CD4-positive, alpha-beta T cell treated with Interleukin-10 for 1 hour (primary cell): Measurements from ENCODE around the gene TIAM1.
"Not testable (repeated sequence)": the region's sequence is repeated elsewhere in the genome, so short reads cannot be mapped to it uniquely, and the experiment has no call there.

Experiments
- DNase-seq: peaks from one replicate; pipeline ENCODE4 v3.0.0-alpha.2; 2020

TIAM1 gene

DNA sequence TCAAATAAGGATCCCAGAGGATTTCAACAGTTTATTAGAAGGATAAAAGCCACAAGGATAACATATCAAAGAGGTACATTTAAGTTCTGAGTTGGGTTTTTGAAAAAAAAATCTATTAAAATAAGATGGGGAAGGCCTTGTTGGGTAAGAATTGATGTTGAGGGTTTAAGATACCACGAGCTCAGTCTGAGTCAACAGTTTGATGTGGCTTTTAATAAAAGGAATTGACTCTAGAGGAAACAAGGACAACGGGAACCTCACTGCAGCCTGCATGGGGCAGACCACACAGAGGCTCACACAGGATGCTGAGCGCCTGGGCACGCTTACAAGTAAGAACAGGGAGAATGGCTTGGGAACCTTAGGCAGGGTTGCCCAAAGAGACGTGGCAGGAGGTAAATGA, 107.5 kb downstream of the TIAM1 start:
- DNase-seq = no peak

DNA sequence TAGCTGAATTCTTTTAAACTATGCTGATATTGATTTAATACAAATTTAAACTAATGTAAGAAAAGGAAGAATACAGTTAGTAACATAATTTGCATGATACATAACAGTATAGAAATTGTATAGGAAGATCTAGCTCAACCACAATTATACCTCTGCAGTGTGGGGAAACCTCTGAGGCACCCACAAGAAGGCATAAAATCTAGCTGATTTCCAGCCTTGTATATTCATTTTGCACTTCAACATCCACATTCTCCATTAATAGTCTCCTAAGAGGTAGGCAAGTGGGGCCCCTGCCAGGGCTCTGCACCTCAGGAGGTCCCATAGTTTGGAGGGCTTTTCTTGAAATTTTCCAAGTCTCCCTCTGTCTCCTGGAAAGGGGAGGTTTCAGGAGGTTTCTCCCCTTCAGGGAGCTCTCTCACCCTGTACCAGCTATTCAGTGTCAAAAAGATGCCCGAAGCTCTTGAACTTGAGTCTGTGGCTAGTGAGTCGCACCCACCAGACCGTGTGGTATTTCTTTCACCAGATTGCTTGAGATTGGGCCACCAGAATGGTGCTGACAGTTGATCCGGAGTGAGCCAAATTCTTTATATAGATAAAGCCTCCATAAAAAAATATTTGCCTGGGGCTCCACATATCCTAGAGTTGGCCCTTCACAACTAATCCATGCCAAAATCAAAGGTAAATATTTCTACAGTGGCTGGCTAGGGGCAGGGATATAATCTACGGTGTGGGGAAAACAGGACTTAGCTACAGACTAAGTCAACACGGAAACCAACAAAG, 108.2 kb downstream of the TIAM1 start:
- DNase-seq = no peak

DNA sequence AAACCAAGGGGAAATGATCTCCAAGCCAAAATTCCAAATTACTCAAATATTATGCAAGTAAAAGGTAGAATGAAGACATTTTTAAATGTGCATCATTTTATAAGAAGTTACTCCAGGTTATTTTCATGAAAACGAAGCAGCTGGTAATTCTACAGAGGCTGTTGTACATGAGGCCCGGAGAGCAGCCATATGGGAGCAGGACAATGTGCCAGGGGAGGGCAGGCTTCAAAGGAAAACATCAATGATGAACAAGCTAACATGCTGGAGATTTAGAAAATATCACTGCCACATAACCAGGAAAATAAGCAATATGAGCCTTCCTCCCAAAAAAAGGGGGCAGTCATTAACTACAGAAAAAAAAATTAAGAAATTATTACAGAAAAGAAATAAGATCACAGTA, 109.1 kb downstream of the TIAM1 start:
- no peak for DNase-seq

DNA sequence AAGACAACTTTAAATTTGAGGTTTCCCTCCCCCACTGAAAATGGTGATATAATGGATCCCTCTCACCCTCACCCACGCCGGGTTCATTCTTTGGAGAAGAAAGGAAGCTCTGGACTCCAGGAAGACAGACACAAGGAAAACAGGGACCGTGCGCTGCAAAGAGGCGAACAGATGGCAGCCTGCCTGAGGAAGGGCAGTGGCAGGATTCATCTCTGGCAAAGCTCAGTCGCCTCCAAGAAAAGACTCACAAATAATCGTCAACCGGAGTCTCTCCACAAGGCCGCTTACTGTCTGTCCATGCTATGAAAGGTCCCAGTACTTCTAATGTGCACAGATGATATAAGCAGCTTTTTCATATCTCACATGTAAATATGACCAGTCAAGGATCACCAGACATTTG, 110.3 kb downstream of the TIAM1 start:
- DNase-seq = no peak

- DNase-seq = no peak
Measured at GRCh38 chr21:31232344-31232743, 111.7 kb downstream of the TIAM1 start.

- no peak for DNase-seq
Measured at GRCh38 chr21:31230937-31231336, 113.1 kb downstream of the TIAM1 start.

DNA sequence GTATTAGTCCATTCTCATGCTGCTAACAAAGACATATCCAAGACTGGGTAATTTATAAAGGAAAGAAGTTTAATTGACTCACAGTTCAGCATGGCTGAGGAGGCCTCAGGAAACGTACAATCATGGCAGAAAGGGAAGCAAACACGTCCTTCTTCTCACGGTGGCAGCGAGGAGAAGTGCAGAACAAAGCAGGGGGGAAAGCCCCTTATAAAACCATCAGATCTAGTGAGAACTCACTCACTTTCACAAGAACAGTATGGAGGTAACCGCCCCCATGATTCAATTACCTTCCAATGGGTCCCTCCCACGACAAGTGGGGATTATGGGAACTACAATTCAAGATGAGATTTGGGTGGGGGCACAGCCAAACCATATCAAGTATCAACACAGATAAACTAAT, 115.3 kb downstream of the TIAM1 start:
- DNase-seq = not testable (repeated sequence)

GRCh38 chr21:31225713-31226112, 118.3 kb downstream of the TIAM1 start:
- no peak for DNase-seq

DNA sequence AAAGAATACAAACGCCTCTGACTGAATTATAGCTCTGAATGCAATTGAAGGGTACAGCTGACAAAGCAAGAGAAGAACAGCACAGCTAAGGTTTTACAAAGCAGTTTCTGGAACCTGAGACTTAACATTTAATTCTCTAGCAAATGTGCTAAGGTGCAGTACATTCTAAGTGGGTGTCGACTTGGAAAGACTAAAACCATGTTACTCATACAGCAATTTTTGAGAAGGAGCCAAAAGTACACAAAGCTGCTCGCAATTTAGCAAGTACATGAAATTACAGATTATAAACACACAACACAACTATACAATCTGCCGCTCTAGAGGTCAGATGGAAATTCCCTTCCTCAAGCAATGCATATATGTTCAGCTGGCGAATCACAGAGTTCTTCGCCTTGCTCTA, 121.9 kb downstream of the TIAM1 start:
- DNase-seq = no peak

DNA sequence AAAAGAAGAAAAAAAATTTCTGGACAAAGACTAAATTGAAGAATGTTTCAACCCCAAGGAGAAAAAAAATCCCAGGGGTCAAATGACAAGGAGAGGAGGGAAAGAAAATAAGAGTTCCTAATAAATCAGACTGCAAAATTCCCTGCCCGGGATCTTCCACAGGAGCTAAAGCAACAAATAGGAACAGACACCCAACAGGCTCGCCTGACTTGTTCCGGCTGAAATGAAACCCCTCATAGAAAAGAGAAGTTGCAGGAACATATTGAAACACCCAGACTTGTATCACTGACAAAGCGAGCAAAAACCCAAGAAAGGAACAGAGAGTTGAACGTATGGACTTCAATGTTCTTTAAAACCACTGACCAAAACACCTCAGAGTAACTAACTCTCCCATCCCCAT, 123.0 kb downstream of the TIAM1 start:
- no peak for DNase-seq

- DNase-seq = no peak
Measured at GRCh38 chr21:31220575-31220974, 123.5 kb downstream of the TIAM1 start.

DNA sequence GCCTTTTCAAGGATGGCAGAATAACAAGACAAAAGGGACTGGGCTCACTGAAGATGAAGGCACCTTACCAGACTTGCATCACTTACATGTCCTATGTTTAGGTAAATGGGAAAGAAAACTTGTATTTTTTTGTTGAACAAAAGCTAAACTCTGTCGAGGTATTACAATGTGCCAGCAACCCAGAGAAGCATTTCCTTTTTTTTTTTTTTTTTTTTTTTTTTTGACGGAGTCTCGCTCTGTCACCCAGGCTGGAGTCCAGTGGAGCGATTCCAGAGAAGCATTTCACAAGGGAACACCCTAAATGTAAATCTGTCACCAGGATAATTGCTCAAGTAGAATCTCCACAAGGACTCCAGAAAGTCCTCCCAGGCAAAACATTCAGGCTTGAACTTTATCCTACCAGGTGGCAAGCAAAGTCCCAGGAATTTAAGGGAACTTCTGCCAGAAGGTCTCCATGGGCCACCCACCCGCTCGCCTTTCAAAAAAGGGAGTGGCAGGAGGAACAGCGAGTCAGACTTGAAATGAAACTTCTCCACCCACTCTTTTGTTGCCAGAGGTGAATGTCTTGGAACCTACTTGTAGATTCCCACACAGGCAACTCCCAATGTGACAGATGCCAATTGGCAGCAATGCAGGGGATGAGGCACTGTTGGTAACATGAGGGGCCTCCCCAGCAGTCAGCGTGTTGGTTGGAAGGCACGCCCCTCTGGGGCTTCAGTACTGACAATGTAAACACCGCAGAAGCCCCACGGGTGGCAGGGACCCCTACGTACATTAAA, 125.0 kb downstream of the TIAM1 start:
- DNase-seq = no peak

GRCh38 chr21:31216206-31216605, 127.9 kb downstream of the TIAM1 start:
- no peak for DNase-seq

DNA sequence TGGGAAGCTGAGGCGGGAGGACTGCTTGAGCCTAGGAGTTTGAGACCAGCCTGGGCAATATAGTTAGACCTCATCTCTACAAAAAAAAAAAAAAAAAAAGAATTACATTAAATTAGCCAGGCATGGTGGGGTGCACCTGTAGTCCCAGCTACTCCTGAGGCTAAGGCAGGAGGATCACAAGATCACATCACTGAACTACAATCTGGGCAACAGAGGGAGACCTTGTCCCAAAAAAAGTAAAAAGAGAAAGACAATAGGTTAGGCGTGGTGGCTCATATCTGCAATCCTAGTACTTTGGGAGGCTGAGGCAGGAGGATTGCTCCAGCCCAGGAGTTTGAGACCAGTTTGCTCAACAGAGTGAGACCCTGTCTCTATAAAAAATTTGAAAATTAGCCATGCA, 130.3 kb downstream of the TIAM1 start:
- peak; percentile 29 for DNase-seq

DNA sequence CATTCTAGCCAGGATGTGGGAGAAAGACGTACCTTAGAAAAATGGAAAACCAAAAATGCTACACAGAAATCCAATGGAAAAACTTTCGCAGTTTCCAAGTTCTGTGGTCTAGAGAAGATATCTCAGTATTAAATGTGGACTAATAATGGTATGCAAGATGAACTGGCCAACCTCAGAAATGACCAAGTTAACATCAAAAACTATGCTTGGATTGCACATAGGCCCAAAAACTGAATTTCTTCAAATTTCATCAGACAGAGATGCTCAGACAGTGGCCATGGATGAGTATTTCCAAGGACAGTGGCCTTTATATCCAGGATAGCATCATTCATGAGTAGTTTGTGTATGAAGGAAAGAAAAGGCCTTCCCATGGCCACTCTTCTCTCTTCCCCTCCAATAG, 132.2 kb downstream of the TIAM1 start:
- no peak for DNase-seq

DNA sequence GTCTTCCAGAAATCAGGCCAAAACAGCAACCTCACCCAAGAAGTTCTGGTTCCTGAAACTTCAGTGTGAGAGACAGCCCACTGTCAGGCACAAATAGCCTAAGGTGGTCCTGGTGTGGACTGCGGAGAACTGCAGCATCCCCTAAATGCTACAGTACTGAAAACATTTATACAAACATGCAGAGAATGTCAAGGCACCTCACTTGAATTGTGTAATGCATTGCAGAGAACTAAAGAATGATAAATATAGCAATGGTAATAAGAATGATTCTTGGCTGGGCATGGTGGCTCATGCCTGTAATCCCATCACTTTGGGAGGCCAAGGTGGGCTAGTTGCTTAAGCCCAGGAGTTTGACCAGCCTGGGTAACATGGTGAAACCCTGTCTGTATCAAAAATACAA, 138.6 kb downstream of the TIAM1 start:
- DNase-seq = no peak

- no peak for DNase-seq
Measured at GRCh38 chr21:31204801-31205200, 139.3 kb downstream of the TIAM1 start.

GRCh38 chr21:31203431-31204054, 140.5 kb downstream of the TIAM1 start:
- no peak for DNase-seq

- no peak for DNase-seq
Measured at GRCh38 chr21:31201548-31201947, 142.5 kb downstream of the TIAM1 start.

DNA sequence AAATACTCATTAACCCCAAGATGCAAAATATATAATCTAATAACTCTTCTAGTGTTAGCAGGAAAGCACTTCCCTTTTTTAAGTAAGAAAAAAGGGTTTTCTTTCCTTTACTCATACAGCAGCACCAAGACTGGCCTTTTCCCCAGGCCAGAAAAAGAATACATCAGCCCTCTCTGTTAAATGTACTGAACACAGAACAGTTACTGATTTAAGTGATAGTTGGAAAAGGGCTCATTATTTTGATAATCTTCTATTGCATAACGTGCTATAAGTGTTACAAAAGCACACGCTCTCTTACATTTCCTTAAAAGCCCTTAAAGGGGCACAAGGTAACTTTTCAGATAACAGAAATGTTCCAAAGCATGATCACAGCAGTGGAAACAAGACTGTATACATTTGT, 142.9 kb downstream of the TIAM1 start:
- no peak for DNase-seq

DNA sequence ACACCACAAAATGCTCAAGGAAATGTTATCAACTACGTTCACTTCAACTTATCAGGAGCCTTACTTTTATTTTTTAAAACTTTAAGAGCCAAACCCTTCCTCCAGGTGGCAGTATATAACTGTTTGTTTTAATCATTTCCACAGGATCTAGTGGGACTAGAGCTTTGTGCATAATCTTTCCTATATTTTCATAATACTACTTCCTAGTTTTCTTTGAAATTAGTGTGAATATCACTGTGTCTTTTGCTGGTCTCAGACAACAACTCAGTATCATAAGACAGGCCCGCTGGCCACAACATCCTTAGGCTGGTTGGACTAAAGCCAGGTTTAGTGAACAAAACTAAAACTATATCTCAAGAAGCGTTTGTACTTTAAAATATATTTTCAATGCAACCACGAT, 145.5 kb downstream of the TIAM1 start:
- peak; percentile 64 for DNase-seq

GRCh38 chr21:31196724-31197123, 147.3 kb downstream of the TIAM1 start:
- no peak for DNase-seq

GRCh38 chr21:31195334-31196015, 148.6 kb downstream of the TIAM1 start:
- no peak for DNase-seq
